Measurements from ENCODE around the gene WDR7.

DNA sequence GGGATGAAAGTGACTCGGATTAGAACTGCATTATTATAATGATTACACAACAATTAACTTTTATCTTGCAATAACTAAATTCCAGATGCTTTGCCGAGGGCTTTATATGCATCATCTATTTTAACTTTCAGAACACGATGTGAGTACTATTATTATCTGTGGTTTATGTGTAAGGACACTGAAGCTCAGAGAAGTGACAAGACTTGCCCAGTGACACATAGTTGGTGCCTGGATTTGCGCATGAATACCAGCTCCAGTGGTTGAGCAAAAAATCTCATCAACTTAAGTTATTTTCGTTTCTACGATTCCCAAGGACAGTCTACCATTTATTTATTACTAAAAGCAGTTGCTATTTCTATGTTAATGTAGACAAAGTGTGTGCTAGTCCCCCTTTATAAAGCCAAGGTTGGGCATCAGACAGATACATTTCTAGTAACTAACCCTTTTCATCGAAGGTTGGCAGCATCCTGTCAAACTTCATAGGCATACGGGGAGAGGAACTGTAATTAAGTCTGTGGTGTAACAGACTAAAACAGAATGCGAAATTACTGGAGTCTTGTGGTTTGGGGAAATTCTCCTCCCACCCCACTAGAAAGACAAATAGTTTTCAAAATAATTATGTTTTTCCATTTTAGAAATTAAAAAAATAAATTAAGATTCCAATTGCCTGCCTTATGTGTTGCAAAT lies 422.5 kb downstream of the WDR7 start:
- TF ChIP-seq POLR2AphosphoS5 (IDR thresholded peaks at IDR 0.05) = no peak
- TF ChIP-seq, protein P1, sequence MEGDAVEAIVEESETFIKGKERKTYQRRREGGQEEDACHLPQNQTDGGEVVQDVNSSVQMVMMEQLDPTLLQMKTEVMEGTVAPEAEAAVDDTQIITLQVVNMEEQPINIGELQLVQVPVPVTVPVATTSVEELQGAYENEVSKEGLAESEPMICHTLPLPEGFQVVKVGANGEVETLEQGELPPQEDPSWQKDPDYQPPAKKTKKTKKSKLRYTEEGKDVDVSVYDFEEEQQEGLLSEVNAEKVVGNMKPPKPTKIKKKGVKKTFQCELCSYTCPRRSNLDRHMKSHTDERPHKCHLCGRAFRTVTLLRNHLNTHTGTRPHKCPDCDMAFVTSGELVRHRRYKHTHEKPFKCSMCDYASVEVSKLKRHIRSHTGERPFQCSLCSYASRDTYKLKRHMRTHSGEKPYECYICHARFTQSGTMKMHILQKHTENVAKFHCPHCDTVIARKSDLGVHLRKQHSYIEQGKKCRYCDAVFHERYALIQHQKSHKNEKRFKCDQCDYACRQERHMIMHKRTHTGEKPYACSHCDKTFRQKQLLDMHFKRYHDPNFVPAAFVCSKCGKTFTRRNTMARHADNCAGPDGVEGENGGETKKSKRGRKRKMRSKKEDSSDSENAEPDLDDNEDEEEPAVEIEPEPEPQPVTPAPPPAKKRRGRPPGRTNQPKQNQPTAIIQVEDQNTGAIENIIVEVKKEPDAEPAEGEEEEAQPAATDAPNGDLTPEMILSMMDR (IDR thresholded peaks at IDR 0.05) = no peak
- TF ChIP-seq EP300 (IDR thresholded peaks at IDR 0.05) = no peak

All from gastroesophageal sphincter (tissue), 3 donors.